Esophagus muscularis mucosa (tissue), 3 donors: ENCODE measurements around the gene TECR.

Experiments used
- CTCF ChIP-seq, 3 experiments: fragments of 200-600 bp in 2 of 3; fragments of 450-650 bp in 1 of 3; sonication (generic) in 2 of 3; IDR thresholded peaks; one replicate each; pipeline ENCODE4 v1.5.1; 2017 to 2019; ENCODE audit warnings: antibody characterized with exemption in 3 of 3, mild to moderate bottlenecking in 2 of 3, moderate library complexity in 1 of 3
- POLR2AphosphoS5 ChIP-seq, 2 donors: sonication (generic); formaldehyde crosslinking; IDR thresholded peaks; one replicate each; pipeline ENCODE4 v1.6.1; 2017; ENCODE audit warnings: antibody characterized with exemption in 2 of 2

- TF ChIP-seq CTCF (IDR thresholded peaks at IDR 0.05), result no peak
- peak; percentile 50 to 61 for TF ChIP-seq POLR2AphosphoS5 (IDR thresholded peaks at IDR 0.05)
Measured at GRCh38 chr19:14510311-14511228, 18.8 kb upstream of the TECR start.
